GM12878 (cell line): ENCODE results near the gene FBXW10B. TPM values are rescaled to one million over a fixed set of nuclear protein-coding genes. Genes with fewer than 3 reads are reported as not detected.

Experiments used
- ATAC-seq: fragments of 200-7000 bp; cut with Tn5 transposase; 3 replicates; pipeline ENCODE4 v1.9.1; 2020; ENCODE audit warnings: mild to moderate bottlenecking, moderate library complexity
- BruUV-seq: library from RNA; stranded (reverse); fragments of 400-500 nt; replicated peaks from 2 replicates; lab custom pipeline; 2021; lab: Mats Ljungman, UMichigan
- CTCF ChIA-PET: fragments of 300-600 bp; sonication (Branson Sonifier 250); formaldehyde crosslinking; extraction: SDS; loops from one replicate; lab custom pipeline; 2021; ENCODE audit warnings: inconsistent platforms; lab: Yijun Ruan, JAX
- POLR2A ChIA-PET: fragments of 350-600 bp; formaldehyde crosslinking; extraction: SDS; loops from one replicate; lab custom pipeline; 2021; ENCODE audit warnings: inconsistent platforms; lab: Charles Lee
- RAD21 ChIA-PET: fragments of 300-600 bp; sonication (Branson Sonifier 250); formaldehyde crosslinking; loops from one replicate; lab custom pipeline; 2023; ENCODE audit warnings: antibody characterized with exemption; ENCODE audit not compliant: unreplicated experiment; lab: Charles Lee
- SMC1A ChIA-PET: fragments of 300-600 bp; sonication (Branson Sonifier 250); formaldehyde crosslinking; loops from one replicate; lab custom pipeline; 2023; ENCODE audit not compliant: unreplicated experiment, uncharacterized antibody; lab: Charles Lee
- DNase-seq: peaks from one replicate; pipeline ENCODE4 v3.0.0-alpha.2; 2011; ENCODE audit warnings: low read depth, low spot score
- FAIRE-seq: peaks from 3 replicates; lab custom pipeline; 2011; peaks lifted over from hg19 to GRCh38; lab: Jason Lieb, UNC
- H2AFZ ChIP-seq: 2 replicates; pipeline ENCODE4 v1.6.0; 2011; ENCODE audit warnings: low read depth, low read length, control low read depth; ENCODE audit not compliant: control insufficient read depth
- H3K27ac ChIP-seq: 2 replicates; pipeline ENCODE4 v1.5.1; 2011; ENCODE audit warnings: control low read depth; ENCODE audit not compliant: control insufficient read depth, insufficient read depth
- H3K27me3 ChIP-seq, 2 experiments: replicated peaks in 1 of 2; 2 replicates each; pipeline versions ENCODE4 v1.6.0 to v1.6.1; 2011; ENCODE audit warnings: low read length in 1 of 2; ENCODE audit not compliant: control insufficient read depth in 2 of 2, insufficient read depth in 2 of 2
- H3K36me3 ChIP-seq, 2 experiments: 2 replicates each; pipeline ENCODE4 v1.5.1; 2011; ENCODE audit warnings: low read length in 1 of 2; ENCODE audit not compliant: control insufficient read depth in 2 of 2, insufficient read depth in 2 of 2
- H3K4me1 ChIP-seq: 2 replicates; pipeline ENCODE4 v1.6.1; 2011; ENCODE audit warnings: mild to moderate bottlenecking, low read length, moderate library complexity, mixed read lengths; ENCODE audit not compliant: control insufficient read depth, insufficient read depth
- H3K4me2 ChIP-seq: 2 replicates; pipeline ENCODE4 v1.6.0; 2011; ENCODE audit warnings: control low read depth; ENCODE audit not compliant: control insufficient read depth, insufficient read depth
- H3K4me3 ChIP-seq: fragments of 200-600 bp; sonication (generic); 2 replicates; pipeline ENCODE4 v1.5.1; 2016
- H3K79me2 ChIP-seq: 2 replicates; pipeline ENCODE4 v1.6.0; 2011; ENCODE audit warnings: low read length; ENCODE audit not compliant: control insufficient read depth, insufficient read depth
- H3K9ac ChIP-seq: 2 replicates; pipeline ENCODE4 v1.8.0; 2011; ENCODE audit warnings: low read length, control low read depth, mixed read lengths; ENCODE audit not compliant: control insufficient read depth, insufficient read depth
- H3K9me3 ChIP-seq: replicated peaks from 3 replicates; pipeline ENCODE4 v1.5.1; 2011; ENCODE audit warnings: mild to moderate bottlenecking, low read length; ENCODE audit not compliant: control insufficient read depth, insufficient read depth
- H4K20me1 ChIP-seq: 2 replicates; pipeline ENCODE4 v1.6.0; 2011; ENCODE audit not compliant: control insufficient read depth, insufficient read depth
- CBX5 ChIP-seq: sonication (generic); IDR thresholded peaks from 2 replicates; pipeline ENCODE4 v1.6.1; 2016; ENCODE audit warnings: low read depth, moderate library complexity, mild to moderate bottlenecking, inconsistent platforms
- EED ChIP-seq: sonication (generic); IDR thresholded peaks from 2 replicates; pipeline ENCODE4 v1.6.1; 2016; ENCODE audit warnings: antibody characterized with exemption, low read depth
- NFXL1 ChIP-seq: fragments of 450-650 bp; IDR thresholded peaks from 2 replicates; pipeline ENCODE4 v1.6.1; 2017; ENCODE audit warnings: antibody characterized with exemption, mild to moderate bottlenecking, borderline replicate concordance
- NFYA ChIP-seq: IDR thresholded peaks from 2 replicates; pipeline ENCODE4 v1.6.1; 2011; ENCODE audit warnings: low read depth, mild to moderate bottlenecking, low read length, improper control_type of control experiment, borderline replicate concordance
- NFYB ChIP-seq: IDR thresholded peaks from 2 replicates; pipeline ENCODE4 v1.6.1; 2011; ENCODE audit warnings: low read depth, mild to moderate bottlenecking, low read length, improper control_type of control experiment, moderate library complexity; ENCODE audit not compliant: insufficient read depth
- PAX8 ChIP-seq: fragments of 450-650 bp; IDR thresholded peaks from 2 replicates; pipeline ENCODE4 v1.6.1; 2017; ENCODE audit warnings: mild to moderate bottlenecking, moderate library complexity
- RAD21 ChIP-seq: IDR thresholded peaks from 2 replicates; pipeline ENCODE4 v1.6.1; 2011; ENCODE audit warnings: mild to moderate bottlenecking, low read depth, low read length, moderate library complexity; ENCODE audit not compliant: insufficient read depth
- SMAD5 ChIP-seq: IDR thresholded peaks from 2 replicates; pipeline ENCODE4 v1.6.1; 2016; ENCODE audit warnings: antibody characterized with exemption, low read depth
- SMC3 ChIP-seq: IDR thresholded peaks from 2 replicates; pipeline ENCODE4 v1.6.1; 2011; ENCODE audit warnings: low read length, improper control_type of control experiment, borderline replicate concordance
- TCF7 ChIP-seq: IDR thresholded peaks from 2 replicates; pipeline ENCODE4 v1.6.1; 2014; ENCODE audit warnings: antibody characterized with exemption, borderline replicate concordance
- ZBED1 ChIP-seq: IDR thresholded peaks from 2 replicates; pipeline ENCODE4 v1.6.1; 2016; ENCODE audit warnings: borderline replicate concordance
- ZNF622 ChIP-seq: fragments of 450-650 bp; IDR thresholded peaks from 2 replicates; pipeline ENCODE4 v1.6.1; 2017; ENCODE audit warnings: mild to moderate bottlenecking, inconsistent platforms
- WGBS: methylation state at CpG from one replicate; pipeline ENCODE4 v1.1.6; 2016; ENCODE audit warnings: low lambda C conversion rate; ENCODE audit not compliant: insufficient replicate concordance, insufficient coverage; ENCODE audit errors: missing lambda C conversion rate; 5-methylcytosine and 5-hydroxymethylcytosine counted together
- in situ Hi-C: fragments of 300-500 bp; cut with MboI; formaldehyde crosslinking; loops from 9 replicates; pipeline ENCODE4 v1.14.3; 2018; ENCODE audit warnings: mixed read lengths
- intact Hi-C: fragments of 100-400 bp; cut with micrococcal nuclease; formaldehyde crosslinking; loops from one replicate; pipeline ENCODE4 v1.14.2; 2022; ENCODE audit not compliant: unreplicated experiment
- polyA plus RNA-seq, 11 experiments: library from polyadenylated mRNA; depleted of rRNA in 4 of 11; unstranded in 6 of 11; stranded (reverse) in 5 of 11; fragments of >200 nt; fragmentation: Nextera tagmentation in 4 of 11; fragmentation: Illumina TruSeq in 1 of 11; extraction: Ambion mirVana in 4 of 11; extraction: Trizol in 1 of 11; gene quantifications; 1 replicate in 1 of 11; 2 replicates in 10 of 11; pipeline versions ENCODE4 v1.2.1 to v1.2.3, GENCODE V29; 2011 to 2016; ENCODE audit warnings: inconsistent platforms in 2 of 11, missing spikeins in 2 of 11, low read depth in 1 of 11
- total RNA-seq, 4 experiments: library from RNA; depleted of rRNA in 3 of 4; stranded (reverse); fragments of >200 nt in 3 of 4; fragmentation: Illumina TruSeq in 1 of 4; extraction: Trizol in 1 of 4; gene quantifications; 2 replicates each; pipeline versions ENCODE4 v1.2.1 to v1.2.3, GENCODE V29; 2013 to 2021
- TF ChIP-seq, protein P1 (sequence below): fragments of 450-650 bp; formaldehyde crosslinking; IDR thresholded peaks from 2 replicates; pipeline ENCODE4 v1.4.0; 2022; ENCODE audit warnings: mild to moderate bottlenecking, moderate library complexity
- TF ChIP-seq, protein P2 (sequence below): fragments of 450-650 bp; formaldehyde crosslinking; IDR thresholded peaks from 2 replicates; pipeline ENCODE4 v1.4.0; 2020; ENCODE audit warnings: mild to moderate bottlenecking, moderate library complexity
- TF ChIP-seq, protein P3 (sequence below): IDR thresholded peaks from 2 replicates; pipeline ENCODE4 v1.6.1; 2011; ENCODE audit warnings: mild to moderate bottlenecking, low read depth, low read length, moderate library complexity; ENCODE audit not compliant: insufficient replicate concordance

FBXW10B gene
- total and polyA plus RNA-seq, 10 of the 15 experiments (the other 5 are each of a cell fraction or from before 2014, with no cell fraction given): 0.04 to 0.19 (median 0.11) TPM; not detected in 5

DNA sequence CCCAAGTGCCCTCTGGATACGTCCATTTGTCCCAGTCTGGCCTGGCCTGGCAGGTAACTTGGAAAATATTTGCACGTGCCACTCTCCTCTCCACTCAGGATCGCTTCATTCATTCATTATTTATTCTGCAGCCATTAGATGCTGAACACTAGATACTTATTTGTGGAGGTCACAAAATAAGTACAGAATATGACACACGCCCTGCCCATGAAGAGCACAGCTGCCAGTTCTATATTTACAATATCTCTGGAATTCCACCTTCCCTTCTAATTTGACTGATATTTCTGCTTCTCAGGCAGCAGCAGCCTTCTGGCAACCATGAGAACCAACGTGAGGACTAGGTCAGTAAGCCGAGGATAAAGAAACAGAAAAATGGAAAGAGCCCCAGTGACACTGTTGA, 43.7 kb upstream of the FBXW10B start (continued):
- TF ChIP-seq NFYA (no peak), PAX8 (no peak), NFYB (no peak), RAD21 (no peak), NFXL1 (no peak)
- TF ChIP-seq, protein P1, sequence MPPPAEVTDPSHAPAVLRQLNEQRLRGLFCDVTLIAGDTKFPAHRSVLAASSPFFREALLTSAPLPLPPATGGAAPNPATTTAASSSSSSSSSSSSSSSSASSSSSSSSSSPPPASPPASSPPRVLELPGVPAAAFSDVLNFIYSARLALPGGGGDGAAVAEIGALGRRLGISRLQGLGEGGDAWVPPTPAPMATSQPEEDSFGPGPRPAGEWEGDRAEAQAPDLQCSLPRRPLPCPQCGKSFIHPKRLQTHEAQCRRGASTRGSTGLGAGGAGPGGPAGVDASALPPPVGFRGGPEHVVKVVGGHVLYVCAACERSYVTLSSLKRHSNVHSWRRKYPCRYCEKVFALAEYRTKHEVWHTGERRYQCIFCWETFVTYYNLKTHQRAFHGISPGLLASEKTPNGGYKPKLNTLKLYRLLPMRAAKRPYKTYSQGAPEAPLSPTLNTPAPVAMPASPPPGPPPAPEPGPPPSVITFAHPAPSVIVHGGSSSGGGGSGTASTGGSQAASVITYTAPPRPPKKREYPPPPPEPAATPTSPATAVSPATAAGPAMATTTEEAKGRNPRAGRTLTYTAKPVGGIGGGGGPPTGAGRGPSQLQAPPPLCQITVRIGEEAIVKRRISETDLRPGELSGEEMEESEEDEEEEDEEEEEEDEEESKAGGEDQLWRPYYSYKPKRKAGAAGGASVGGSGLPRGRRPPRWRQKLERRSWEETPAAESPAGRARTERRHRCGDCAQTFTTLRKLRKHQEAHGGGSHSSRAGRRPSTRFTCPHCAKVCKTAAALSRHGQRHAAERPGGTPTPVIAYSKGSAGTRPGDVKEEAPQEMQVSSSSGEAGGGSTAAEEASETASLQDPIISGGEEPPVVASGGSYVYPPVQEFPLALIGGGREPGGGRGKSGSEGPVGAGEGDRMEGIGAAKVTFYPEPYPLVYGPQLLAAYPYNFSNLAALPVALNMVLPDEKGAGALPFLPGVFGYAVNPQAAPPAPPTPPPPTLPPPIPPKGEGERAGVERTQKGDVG (CRISPR knock-in tag): no peak

DNA sequence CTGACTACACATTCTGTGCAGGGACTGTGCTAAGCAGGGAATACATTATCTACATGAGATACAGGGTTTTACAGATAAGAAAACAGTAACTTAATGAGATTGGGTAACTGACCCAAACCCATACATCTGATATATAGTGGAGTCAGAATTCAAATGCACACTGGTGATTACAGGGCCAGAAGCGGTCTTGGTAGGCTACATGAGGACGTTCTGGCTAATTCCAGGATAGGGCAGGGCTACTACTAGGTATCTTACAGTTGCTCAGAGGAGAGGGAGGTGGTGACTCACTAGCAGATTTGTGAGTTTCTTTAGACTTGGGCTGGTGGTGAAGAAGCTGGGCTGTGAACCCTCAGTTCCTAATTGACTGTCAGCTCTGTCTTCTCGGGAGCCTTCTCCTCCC, 43.2 kb upstream of the FBXW10B start:
- H3K79me2 ChIP-seq: no peaks in the 10 kb centered on the region
- SMC1A ChIA-PET: no interaction called here
- DNase-seq: no peak
- TF ChIP-seq ZBED1 (no peak), EED (no peak), SMC3 (no peak), CBX5 (no peak), TCF7 (no peak), ZNF622 (no peak), SMAD5 (no peak)
- TF ChIP-seq, protein P2, sequence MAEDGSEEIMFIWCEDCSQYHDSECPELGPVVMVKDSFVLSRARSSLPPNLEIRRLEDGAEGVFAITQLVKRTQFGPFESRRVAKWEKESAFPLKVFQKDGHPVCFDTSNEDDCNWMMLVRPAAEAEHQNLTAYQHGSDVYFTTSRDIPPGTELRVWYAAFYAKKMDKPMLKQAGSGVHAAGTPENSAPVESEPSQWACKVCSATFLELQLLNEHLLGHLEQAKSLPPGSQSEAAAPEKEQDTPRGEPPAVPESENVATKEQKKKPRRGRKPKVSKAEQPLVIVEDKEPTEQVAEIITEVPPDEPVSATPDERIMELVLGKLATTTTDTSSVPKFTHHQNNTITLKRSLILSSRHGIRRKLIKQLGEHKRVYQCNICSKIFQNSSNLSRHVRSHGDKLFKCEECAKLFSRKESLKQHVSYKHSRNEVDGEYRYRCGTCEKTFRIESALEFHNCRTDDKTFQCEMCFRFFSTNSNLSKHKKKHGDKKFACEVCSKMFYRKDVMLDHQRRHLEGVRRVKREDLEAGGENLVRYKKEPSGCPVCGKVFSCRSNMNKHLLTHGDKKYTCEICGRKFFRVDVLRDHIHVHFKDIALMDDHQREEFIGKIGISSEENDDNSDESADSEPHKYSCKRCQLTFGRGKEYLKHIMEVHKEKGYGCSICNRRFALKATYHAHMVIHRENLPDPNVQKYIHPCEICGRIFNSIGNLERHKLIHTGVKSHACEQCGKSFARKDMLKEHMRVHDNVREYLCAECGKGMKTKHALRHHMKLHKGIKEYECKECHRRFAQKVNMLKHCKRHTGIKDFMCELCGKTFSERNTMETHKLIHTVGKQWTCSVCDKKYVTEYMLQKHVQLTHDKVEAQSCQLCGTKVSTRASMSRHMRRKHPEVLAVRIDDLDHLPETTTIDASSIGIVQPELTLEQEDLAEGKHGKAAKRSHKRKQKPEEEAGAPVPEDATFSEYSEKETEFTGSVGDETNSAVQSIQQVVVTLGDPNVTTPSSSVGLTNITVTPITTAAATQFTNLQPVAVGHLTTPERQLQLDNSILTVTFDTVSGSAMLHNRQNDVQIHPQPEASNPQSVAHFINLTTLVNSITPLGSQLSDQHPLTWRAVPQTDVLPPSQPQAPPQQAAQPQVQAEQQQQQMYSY (CRISPR knock-in tag): no peak
- TF ChIP-seq, protein P3, sequence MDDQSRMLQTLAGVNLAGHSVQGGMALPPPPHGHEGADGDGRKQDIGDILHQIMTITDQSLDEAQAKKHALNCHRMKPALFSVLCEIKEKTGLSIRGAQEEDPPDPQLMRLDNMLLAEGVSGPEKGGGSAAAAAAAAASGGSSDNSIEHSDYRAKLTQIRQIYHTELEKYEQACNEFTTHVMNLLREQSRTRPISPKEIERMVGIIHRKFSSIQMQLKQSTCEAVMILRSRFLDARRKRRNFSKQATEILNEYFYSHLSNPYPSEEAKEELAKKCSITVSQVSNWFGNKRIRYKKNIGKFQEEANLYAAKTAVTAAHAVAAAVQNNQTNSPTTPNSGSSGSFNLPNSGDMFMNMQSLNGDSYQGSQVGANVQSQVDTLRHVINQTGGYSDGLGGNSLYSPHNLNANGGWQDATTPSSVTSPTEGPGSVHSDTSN: no peak
- TF ChIP-seq, all 136 proteins: peak for 0
- no peak for ATAC-seq
- WGBS: 84% methylated on average over 3 of the region's 3 CpGs
- Histone ChIP-seq H3K9me3 (no peaks in the 10 kb centered on the region), H4K20me1 (no peaks in the 10 kb centered on the region), H3K36me3 (peaks cover 3% of the 10 kb centered on the region in 2 experiments; a peak in 3 of 4 replicates), H2AFZ (no peak overlapping the region), H3K4me2 (no peak overlapping the region), H3K9ac (no peak overlapping the region), H3K27ac (no peak overlapping the region), H3K27me3 (no peaks in the 10 kb centered on the region), H3K4me3 (no peak overlapping the region), H3K4me1 (peaks cover 7% of the 10 kb centered on the region)
- ChIA-PET POLR2A (no interaction called here), RAD21 (no interaction called here), CTCF (no interaction called here)
- intact Hi-C loops: no loop called here
- in situ Hi-C loops: no loop called here
- BruUV-seq: no TSS peak
- FAIRE-seq: no peak
